Prostate gland (tissue), 2 donors: Measurements from ENCODE around the gene CCDC183.

Source experiments
- POLR2AphosphoS5 ChIP-seq: sonication (generic); formaldehyde crosslinking; IDR thresholded peaks from one replicate; pipeline ENCODE4 v1.6.1; 2017; ENCODE audit warnings: antibody characterized with exemption
- TF ChIP-seq, protein P1 (sequence below), 4 experiments: fragments of 200-600 bp in 2 of 4; fragments of 450-650 bp in 2 of 4; sonication (generic) in 2 of 4; IDR thresholded peaks; 1 replicate in 3 of 4; 2 replicates in 1 of 4; pipeline ENCODE4 v1.5.1; 2016 to 2019; ENCODE audit warnings: antibody characterized with exemption in 4 of 4, mild to moderate bottlenecking in 2 of 4, moderate library complexity in 2 of 4

DNA sequence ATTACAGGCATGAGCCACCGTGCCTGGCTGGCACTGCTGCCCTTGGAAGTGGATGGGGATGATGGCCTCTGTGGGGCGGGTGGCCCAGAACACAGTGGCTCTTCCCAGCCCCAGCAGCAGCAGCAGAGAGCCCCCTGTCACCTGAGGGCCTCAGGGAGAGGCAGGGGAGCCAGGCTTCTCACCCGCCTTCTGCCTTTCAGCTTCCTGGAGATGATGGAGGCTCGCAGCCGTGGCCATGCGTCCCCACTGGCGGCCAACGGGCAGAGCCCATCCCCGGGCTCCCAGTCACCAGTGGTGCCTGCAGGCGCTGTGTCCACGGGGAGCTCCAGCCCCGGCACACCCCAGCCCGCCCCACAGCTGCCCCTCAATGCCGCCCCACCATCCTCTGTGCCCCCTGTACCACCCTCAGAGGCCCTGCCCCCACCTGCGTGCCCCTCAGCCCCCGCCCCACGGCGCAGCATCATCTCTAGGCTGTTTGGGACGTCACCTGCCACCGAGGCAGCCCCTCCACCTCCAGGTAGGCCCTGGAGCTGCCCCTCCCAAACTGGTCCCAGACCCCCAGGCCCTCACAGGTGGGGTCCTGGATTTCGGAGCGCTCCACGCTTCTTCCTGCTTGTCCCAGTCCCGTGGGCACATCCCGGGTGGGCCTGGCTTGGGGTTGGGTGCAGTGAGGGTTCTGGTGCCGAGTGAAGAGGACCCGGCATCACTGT is 41.2 kb downstream of the CCDC183 start:
- TF ChIP-seq POLR2AphosphoS5: no peak
- TF ChIP-seq, protein P1, sequence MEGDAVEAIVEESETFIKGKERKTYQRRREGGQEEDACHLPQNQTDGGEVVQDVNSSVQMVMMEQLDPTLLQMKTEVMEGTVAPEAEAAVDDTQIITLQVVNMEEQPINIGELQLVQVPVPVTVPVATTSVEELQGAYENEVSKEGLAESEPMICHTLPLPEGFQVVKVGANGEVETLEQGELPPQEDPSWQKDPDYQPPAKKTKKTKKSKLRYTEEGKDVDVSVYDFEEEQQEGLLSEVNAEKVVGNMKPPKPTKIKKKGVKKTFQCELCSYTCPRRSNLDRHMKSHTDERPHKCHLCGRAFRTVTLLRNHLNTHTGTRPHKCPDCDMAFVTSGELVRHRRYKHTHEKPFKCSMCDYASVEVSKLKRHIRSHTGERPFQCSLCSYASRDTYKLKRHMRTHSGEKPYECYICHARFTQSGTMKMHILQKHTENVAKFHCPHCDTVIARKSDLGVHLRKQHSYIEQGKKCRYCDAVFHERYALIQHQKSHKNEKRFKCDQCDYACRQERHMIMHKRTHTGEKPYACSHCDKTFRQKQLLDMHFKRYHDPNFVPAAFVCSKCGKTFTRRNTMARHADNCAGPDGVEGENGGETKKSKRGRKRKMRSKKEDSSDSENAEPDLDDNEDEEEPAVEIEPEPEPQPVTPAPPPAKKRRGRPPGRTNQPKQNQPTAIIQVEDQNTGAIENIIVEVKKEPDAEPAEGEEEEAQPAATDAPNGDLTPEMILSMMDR (IDR thresholded peaks at IDR 0.05): no peak
